GM23248 (cell line): ENCODE results near the gene COL3A1. TPM values are rescaled to one million over a fixed set of nuclear protein-coding genes. Genes with fewer than 3 reads are reported as not detected.

Experiments used
- DNase-seq: peaks from one replicate; pipeline ENCODE4 v3.0.0-alpha.2; 2015
- H2AFZ ChIP-seq: fragments of 200-600 bp; sonication (generic); 2 replicates; pipeline ENCODE4 v1.6.1; 2016; ENCODE audit warnings: antibody characterized with exemption
- H3F3A ChIP-seq: fragments of 200-600 bp; sonication (generic); 2 replicates; pipeline ENCODE4 v1.6.1; 2016; ENCODE audit warnings: mild to moderate bottlenecking, antibody characterized with exemption, mixed run types; ENCODE audit not compliant: insufficient read depth
- H3K27ac ChIP-seq: fragments of 200-600 bp; sonication (generic); 2 replicates; pipeline ENCODE4 v1.5.1; 2016; ENCODE audit warnings: mild to moderate bottlenecking
- H3K27me3 ChIP-seq: fragments of 200-600 bp; sonication (generic); replicated peaks from 2 replicates; pipeline ENCODE4 v1.6.1; 2016; ENCODE audit warnings: mild to moderate bottlenecking; ENCODE audit not compliant: insufficient read depth
- H3K36me3 ChIP-seq: fragments of 200-600 bp; sonication (generic); 2 replicates; pipeline ENCODE4 v1.6.1; 2016; ENCODE audit warnings: low read depth, mild to moderate bottlenecking
- H3K4me1 ChIP-seq: fragments of 200-600 bp; sonication (generic); 2 replicates; pipeline ENCODE4 v1.6.1; 2016; ENCODE audit warnings: mild to moderate bottlenecking; ENCODE audit not compliant: insufficient read depth
- H3K4me2 ChIP-seq: fragments of 200-600 bp; sonication (generic); one replicate; pipeline ENCODE4 v1.6.1; 2016; ENCODE audit warnings: mild to moderate bottlenecking; ENCODE audit not compliant: unreplicated experiment
- H3K4me3 ChIP-seq: fragments of 200-600 bp; sonication (generic); 2 replicates; pipeline ENCODE4 v1.5.1; 2016; ENCODE audit warnings: mild to moderate bottlenecking
- H3K79me2 ChIP-seq: fragments of 200-600 bp; sonication (generic); 2 replicates; pipeline ENCODE4 v1.6.1; 2016; ENCODE audit warnings: mild to moderate bottlenecking; ENCODE audit not compliant: insufficient read depth
- H3K9ac ChIP-seq: fragments of 200-600 bp; sonication (generic); 2 replicates; pipeline ENCODE4 v1.6.1; 2016; ENCODE audit warnings: mild to moderate bottlenecking
- H3K9me2 ChIP-seq: fragments of 200-600 bp; sonication (generic); 2 replicates; pipeline ENCODE4 v1.6.1; 2016; ENCODE audit warnings: mixed run types, mild to moderate bottlenecking, moderate library complexity; ENCODE audit not compliant: insufficient read depth
- H3K9me3 ChIP-seq: fragments of 200-600 bp; sonication (generic); one replicate; pipeline ENCODE4 v1.6.1; 2017; ENCODE audit warnings: low read depth
- H4K20me1 ChIP-seq: fragments of 200-600 bp; sonication (generic); 2 replicates; pipeline ENCODE4 v1.6.0; 2016; ENCODE audit not compliant: insufficient read depth
- EZH2 ChIP-seq: fragments of 200-600 bp; sonication (generic); IDR thresholded peaks from 2 replicates; pipeline ENCODE4 v1.6.1; 2018; ENCODE audit warnings: antibody characterized with exemption, mild to moderate bottlenecking; ENCODE audit not compliant: insufficient read depth, poor library complexity, severe bottlenecking
- EZH2phosphoT487 ChIP-seq: fragments of 200-600 bp; sonication (generic); IDR thresholded peaks from 2 replicates; pipeline ENCODE4 v1.6.1; 2018; ENCODE audit warnings: antibody characterized with exemption, moderate library complexity, mild to moderate bottlenecking, low read depth; ENCODE audit not compliant: insufficient read depth
- WGBS, 2 experiments: methylation state at CpG; one replicate each; pipeline ENCODE4 v1.1.6; 2015 to 2017; ENCODE audit warnings: low lambda C conversion rate in 2 of 2, low coverage in 1 of 2; ENCODE audit errors: missing lambda C conversion rate in 2 of 2; 5-methylcytosine and 5-hydroxymethylcytosine counted together
- in situ Hi-C: fragments of 300-500 bp; cut with MboI; formaldehyde crosslinking; loops from 2 replicates; pipeline ENCODE4 v1.15.0; 2020
- polyA plus RNA-seq: library from polyadenylated mRNA; unstranded; fragments of >200 nt; fragmentation: Nextera tagmentation; extraction: Ambion mirVana; gene quantifications from 2 replicates; pipeline ENCODE4 v1.2.1, GENCODE V29; 2016
- total RNA-seq: library from RNA; depleted of rRNA; stranded (reverse); fragments of >200 nt; shearing (Covaris generic); gene quantifications from 2 replicates; pipeline ENCODE4 v1.2.3, GENCODE V29; 2014

COL3A1 gene
- total and polyA plus RNA-seq, 2 experiments from 2014 or later: 977 to 2,153 TPM

GRCh38 chr2:188966079-188966571 lies 8.0 kb upstream of the COL3A1 start:
- Histone ChIP-seq H3F3A (peaks cover 17% of the 10 kb centered on the region), H3K9me2 (no peaks in the 10 kb centered on the region), H3K9ac (no peak overlapping the region), H3K4me2 (no peak overlapping the region), H3K79me2 (no peaks in the 10 kb centered on the region), H3K9me3 (no peaks in the 10 kb centered on the region), H3K27me3 (no peaks in the 10 kb centered on the region), H3K36me3 (no peaks in the 10 kb centered on the region), H4K20me1 (no peaks in the 10 kb centered on the region), H3K4me3 (no peak overlapping the region), H2AFZ (peak overlapping the region; percentile 24; the same call in 1 of the 2 replicates), H3K27ac (peak overlapping the region; percentile 1; the same call in 1 of the 2 replicates), H3K4me1 (peaks cover 32% of the 10 kb centered on the region)
- WGBS, 2 experiments: 36 to 39% methylated on average over 4 of the region's 4 CpGs
- TF ChIP-seq EZH2phosphoT487: no peak
- no peak for TF ChIP-seq EZH2
- peak; percentile 34 for DNase-seq
- in situ Hi-C loops: no loop called here

- no peaks in the 10 kb centered on the region for H3K79me2 ChIP-seq
- no peaks in the 10 kb centered on the region for H4K20me1 ChIP-seq
- WGBS, 2 experiments: 63 to 66% methylated on average over 3 of the region's 3 CpGs
- H3K9me2 ChIP-seq: no peaks in the 10 kb centered on the region
- in situ Hi-C loops: no loop called here
- H3K36me3 ChIP-seq: no peaks in the 10 kb centered on the region
- H3K9me3 ChIP-seq: no peaks in the 10 kb centered on the region
- no peak overlapping the region for H3K4me3 ChIP-seq
- peaks cover 39% of the 10 kb centered on the region for H3K4me1 ChIP-seq
- TF ChIP-seq EZH2phosphoT487 (no peak), EZH2 (no peak)
- peak overlapping the region; percentile 1; the same call in 1 of the 2 replicates for H3K27ac ChIP-seq
- no peak overlapping the region for H3K4me2 ChIP-seq
- DNase-seq: no peak
- H3K27me3 ChIP-seq: no peaks in the 10 kb centered on the region
- H3F3A ChIP-seq: peaks cover 17% of the 10 kb centered on the region
- H2AFZ ChIP-seq: peak overlapping the region; percentile 24; the same call in 1 of the 2 replicates
- no peak overlapping the region for H3K9ac ChIP-seq
Measured at GRCh38 chr2:188966728-188967440, 7.3 kb upstream of the COL3A1 start.

- Histone ChIP-seq H3K36me3 (no peaks in the 10 kb centered on the region), H3F3A (peaks cover 30% of the 10 kb centered on the region), H3K4me2 (peak overlapping the region; percentile 72), H3K27ac (peak overlapping the region; percentile 47), H3K9ac (no peak overlapping the region; the same call in 1 of the 2 replicates), H3K9me2 (no peaks in the 10 kb centered on the region), H3K9me3 (no peaks in the 10 kb centered on the region), H3K4me1 (peaks cover 51% of the 10 kb centered on the region), H3K79me2 (peaks cover 3% of the 10 kb centered on the region), H2AFZ (peak overlapping the region; percentile 16; the same call in 1 of the 2 replicates), H3K27me3 (no peaks in the 10 kb centered on the region), H3K4me3 (peak overlapping the region; percentile 4; the same call in 1 of the 2 replicates), H4K20me1 (no peaks in the 10 kb centered on the region)
- WGBS, 2 experiments: 3 to 6% methylated on average over 3 of the region's 3 CpGs
- TF ChIP-seq EZH2phosphoT487 (no peak), EZH2 (no peak)
- in situ Hi-C loops: no loop called here
- peak; percentile 79 for DNase-seq
Measured at GRCh38 chr2:188969236-188969635, 4.9 kb upstream of the COL3A1 start.

- H3K9me2 ChIP-seq: no peaks in the 10 kb centered on the region
- no peaks in the 10 kb centered on the region for H3K27me3 ChIP-seq
- H2AFZ ChIP-seq: no peak overlapping the region
- DNase-seq: peak; percentile 43
- H3K36me3 ChIP-seq: no peaks in the 10 kb centered on the region
- peak overlapping the region; percentile 29 for H3K4me3 ChIP-seq
- in situ Hi-C loops: no loop called here
- peak overlapping the region; percentile 72 for H3K4me2 ChIP-seq
- no peak for TF ChIP-seq EZH2
- TF ChIP-seq EZH2phosphoT487: no peak
- H3K9me3 ChIP-seq: no peaks in the 10 kb centered on the region
- peaks cover 34% of the 10 kb centered on the region for H3F3A ChIP-seq
- peak overlapping the region; percentile 47 for H3K27ac ChIP-seq
- peaks cover 7% of the 10 kb centered on the region for H3K79me2 ChIP-seq
- H3K9ac ChIP-seq: 0 out of 2 replicates have a peak overlapping the region, but pooled peaks have one; percentile 1
- 12 to 18% methylated on average over 2 of the region's 2 CpGs for WGBS, 2 experiments
- no peaks in the 10 kb centered on the region for H4K20me1 ChIP-seq
- peaks cover 48% of the 10 kb centered on the region for H3K4me1 ChIP-seq
Measured at GRCh38 chr2:188969651-188970050, 4.5 kb upstream of the COL3A1 start.
